B cell (primary cell): Measurements from ENCODE around the gene LEMD1. TPM values are rescaled to one million over a fixed set of nuclear protein-coding genes. Genes with fewer than 3 reads are reported as not detected.

Source experiments
- ATAC-seq: fragments of 200-7000 bp; cut with Tn5 transposase; one replicate; pipeline ENCODE4 v1.10.0; 2021; ENCODE audit warnings: low read depth, mild to moderate bottlenecking, moderate number of reproducible peaks, moderate library complexity
- CTCF ChIA-PET: fragments of 350-600 bp; sonication (Branson Sonifier 250); formaldehyde crosslinking; loops from one replicate; lab custom pipeline; 2021; ENCODE audit warnings: antibody characterized with exemption, inconsistent platforms; lab: Charles Lee
- POLR2A ChIA-PET: fragments of 350-600 bp; sonication (Branson Sonifier 250); formaldehyde crosslinking; loops from one replicate; lab custom pipeline; 2021; ENCODE audit warnings: antibody characterized with exemption; lab: Charles Lee
- DNase-seq: peaks from one replicate; pipeline ENCODE4 v3.0.0; 2013
- H2AFZ ChIP-seq: 2 replicates; pipeline ENCODE4 v1.6.1; 2012; ENCODE audit warnings: mild to moderate bottlenecking, low read depth, low read length; ENCODE audit not compliant: insufficient read depth, poor library complexity, severe bottlenecking
- H3K27ac ChIP-seq, 2 donors: 1 replicate in 1 of 2; 2 replicates in 1 of 2; pipeline ENCODE4 v1.5.1; 2012 to 2013; ENCODE audit warnings: low read length in 2 of 2, mild to moderate bottlenecking in 2 of 2, moderate library complexity in 1 of 2
- H3K27me3 ChIP-seq, 4 experiments: fragments of 200-600 bp in 1 of 4; sonication (generic) in 1 of 4; replicated peaks in 1 of 4; 1 replicate in 2 of 4; 2 replicates in 2 of 4; pipeline versions ENCODE4 v1.6.1 to v1.7.0; 2013 to 2016; ENCODE audit warnings: low read length in 3 of 4, mild to moderate bottlenecking in 2 of 4, mixed read lengths in 1 of 4, moderate library complexity in 1 of 4; ENCODE audit not compliant: insufficient read depth in 4 of 4, control insufficient read depth in 3 of 4; ENCODE audit errors: control extremely low read depth in 1 of 4
- H3K36me3 ChIP-seq, 2 experiments: replicated peaks in 1 of 2; 1 replicate in 1 of 2; 2 replicates in 1 of 2; pipeline versions ENCODE4 v1.6.1 to v1.7.1; 2013; ENCODE audit warnings: low read length in 1 of 2; ENCODE audit not compliant: insufficient read depth in 2 of 2, control insufficient read depth in 1 of 2; ENCODE audit errors: control extremely low read depth in 1 of 2, extremely low read depth in 1 of 2
- H3K4me1 ChIP-seq, 2 donors: fragments of 200-600 bp in 1 of 2; sonication (generic) in 1 of 2; 1 replicate in 1 of 2; 2 replicates in 1 of 2; pipeline versions ENCODE4 v1.5.1 to v1.6.1; 2013 to 2017; ENCODE audit warnings: low read length in 2 of 2; ENCODE audit not compliant: control insufficient read depth in 2 of 2, insufficient read depth in 2 of 2
- H3K4me2 ChIP-seq: replicated peaks from 2 replicates; pipeline ENCODE3; 2012; ENCODE audit warnings: mild to moderate bottlenecking, low read depth, low read length; ENCODE audit not compliant: poor library complexity, severe bottlenecking
- H3K4me3 ChIP-seq, 5 experiments: fragments of 200-600 bp in 1 of 5; sonication (generic) in 1 of 5; 1 replicate in 3 of 5; 2 replicates in 2 of 5; pipeline versions ENCODE4 v1.5.1 to v1.7.0; 2011 to 2016; ENCODE audit warnings: low read length in 4 of 5, mild to moderate bottlenecking in 4 of 5, low read depth in 2 of 5, control low read depth in 1 of 5, moderate library complexity in 1 of 5; ENCODE audit not compliant: insufficient read depth in 1 of 5; ENCODE audit errors: control extremely low read depth in 1 of 5, extremely low read depth in 1 of 5
- H3K79me2 ChIP-seq: fragments of 200-600 bp; sonication (generic); one replicate; pipeline ENCODE4 v1.6.0; 2016; ENCODE audit warnings: low read length; ENCODE audit not compliant: control insufficient read depth, insufficient read depth
- H3K9ac ChIP-seq: fragments of 200-600 bp; sonication (generic); 2 replicates; pipeline ENCODE4 v1.6.1; 2017; ENCODE audit warnings: mild to moderate bottlenecking, low read length, moderate library complexity
- H3K9me3 ChIP-seq, 3 donors: one replicate each; pipeline versions ENCODE4 v1.6.1 to v1.7.1; 2013; ENCODE audit warnings: low read length in 2 of 3; ENCODE audit not compliant: control insufficient read depth in 2 of 3, insufficient read depth in 1 of 3; ENCODE audit errors: control extremely low read depth in 1 of 3
- H4K20me1 ChIP-seq: 2 replicates; pipeline ENCODE4 v1.6.0; 2012; ENCODE audit warnings: mild to moderate bottlenecking, low read length; ENCODE audit not compliant: insufficient read depth, control insufficient read depth, poor library complexity, severe bottlenecking
- H3K27ac Mint-ChIP-seq: one replicate; pipeline ENCODE4 v1.8.0; 2021; ENCODE audit warnings: mixed read lengths
- H3K27me3 Mint-ChIP-seq: one replicate; pipeline ENCODE4 v1.8.0; 2021; ENCODE audit warnings: mixed read lengths
- H3K4me1 Mint-ChIP-seq: one replicate; pipeline ENCODE4 v1.8.0; 2021; ENCODE audit warnings: mixed read lengths
- H3K4me3 Mint-ChIP-seq: one replicate; pipeline ENCODE4 v1.8.0; 2021; ENCODE audit warnings: mixed read lengths
- H3K9me3 Mint-ChIP-seq: one replicate; pipeline ENCODE4 v1.8.0; 2022; ENCODE audit warnings: mixed read lengths; ENCODE audit not compliant: insufficient read depth
- CTCF ChIP-seq: fragments of 200-600 bp; IDR thresholded peaks from one replicate; pipeline ENCODE4 v1.8.0; 2022; ENCODE audit warnings: antibody characterized with exemption, mild to moderate bottlenecking
- EZH2 ChIP-seq: IDR thresholded peaks from 2 replicates; pipeline ENCODE4 v1.6.1; 2012; ENCODE audit warnings: borderline replicate concordance, low read depth, mild to moderate bottlenecking, moderate library complexity, low read length; ENCODE audit not compliant: insufficient read depth, poor library complexity, severe bottlenecking
- WGBS: methylation state at CpG from one replicate; pipeline ENCODE4 v1.1.5; 2013; ENCODE audit warnings: missing lambda C conversion rate; ENCODE audit not compliant: insufficient coverage; 5-methylcytosine and 5-hydroxymethylcytosine counted together
- intact Hi-C: fragments of 100-400 bp; cut with micrococcal nuclease; formaldehyde crosslinking; loops from one replicate; pipeline ENCODE4 v1.10.0; 2022
- polyA plus RNA-seq: library from polyadenylated mRNA; depleted of rRNA; stranded (reverse); fragments of >200 nt; gene quantifications from 2 replicates; pipeline ENCODE4 v1.2.3, GENCODE V29; 2012
- total RNA-seq, 2 donors: library from RNA; stranded (reverse); fragments of 120-200 nt in 1 of 2; gene quantifications; 1 replicate in 1 of 2; 2 replicates in 1 of 2; pipeline versions ENCODE4 v1.2.3 to v1.2.4, GENCODE V29; 2013 to 2022

LEMD1 gene
- total and polyA plus RNA-seq, 2 donors (not counting 1 experiment from before 2014, with no cell fraction given) = 0.57 TPM; not detected in 1

- Histone ChIP-seq H3K4me1 (no peaks in the 10 kb centered on the region), H3K9me3 (no peaks in the 10 kb centered on the region), H4K20me1 (no peaks in the 10 kb centered on the region), H3K4me3 (no peak overlapping the region), H3K27me3 (peaks cover 0 to 5% (median 1%) of the 10 kb centered on the region in 4 experiments), H2AFZ (no peak overlapping the region), H3K36me3 (no peaks in the 10 kb centered on the region), H3K27ac (no peak overlapping the region), H3K79me2 (no peaks in the 10 kb centered on the region), H3K4me2 (no peak overlapping the region), H3K9ac (no peak overlapping the region)
- no peaks in the 10 kb centered on the region for H3K4me1 Mint-ChIP-seq
- H3K4me3 Mint-ChIP-seq = no peak overlapping the region
- H3K9me3 Mint-ChIP-seq = no peaks in the 10 kb centered on the region
- H3K27ac Mint-ChIP-seq = no peak overlapping the region
- CTCF ChIA-PET = interaction anchor here (0.8 to 1.3 kb wide), 3 partner anchors 67 to 627 kb away, joined by 3 read pairs; no protein-coding TSS in a partner anchor
- WGBS = 88% methylated on average over 9 of the region's 10 CpGs
- POLR2A ChIA-PET = interaction anchor here (0.7 kb wide), 1 partner anchor 1484 kb away, joined by 4 read pairs; no protein-coding TSS in a partner anchor
- no peak for DNase-seq
- no peak for ATAC-seq
- intact Hi-C loops = no loop called here
- TF ChIP-seq EZH2 (no peak), CTCF (no peak)
- peaks cover 36% of the 10 kb centered on the region for H3K27me3 Mint-ChIP-seq
Measured at GRCh38 chr1:205417870-205418635, 3.8 kb downstream of the LEMD1 start.

GRCh38 chr1:205416322-205416721, 5.5 kb downstream of the LEMD1 start:
- ATAC-seq (no peak), DNase-seq (no peak)
- Histone ChIP-seq H4K20me1 (no peaks in the 10 kb centered on the region), H3K27ac (no peak overlapping the region), H3K4me2 (no peak overlapping the region), H3K4me1 (no peaks in the 10 kb centered on the region), H3K36me3 (no peaks in the 10 kb centered on the region), H3K9me3 (no peaks in the 10 kb centered on the region), H3K4me3 (no peak overlapping the region), H2AFZ (no peak overlapping the region), H3K9ac (no peak overlapping the region), H3K79me2 (no peaks in the 10 kb centered on the region), H3K27me3 (peaks cover 0 to 4% (median 1%) of the 10 kb centered on the region in 4 experiments)
- peaks cover 35% of the 10 kb centered on the region for H3K27me3 Mint-ChIP-seq
- no peak for TF ChIP-seq EZH2
- TF ChIP-seq CTCF = no peak
- CTCF ChIA-PET = interaction anchor here (0.7 to 1.6 kb wide), 4 partner anchors 69 to 109 kb away, joined by 3 to 8 read pairs (median 4); no protein-coding TSS in a partner anchor
- POLR2A ChIA-PET = no interaction called here
- H3K4me1 Mint-ChIP-seq = no peaks in the 10 kb centered on the region
- H3K27ac Mint-ChIP-seq = no peak overlapping the region
- intact Hi-C loops = no loop called here
- no peak overlapping the region for H3K4me3 Mint-ChIP-seq
- H3K9me3 Mint-ChIP-seq = no peaks in the 10 kb centered on the region
- WGBS = 100% methylated on average over 2 of the region's 2 CpGs
